Measurements from ENCODE around the gene ARHGAP6.

GRCh38 chrX:11546917-11547316, 118.8 kb downstream of the ARHGAP6 start:
- TF ChIP-seq EZH2 (IDR thresholded peaks at IDR 0.05; ENCODE audit: insufficient read depth, poor library complexity, severe bottlenecking) (no peak), EZH2phosphoT487 (IDR thresholded peaks at IDR 0.05; ENCODE audit: insufficient read depth, low read depth) (no peak)

All from GM23248 (cell line).